BJ (cell line): ENCODE measurements around the gene TNFRSF9. TPM values are rescaled to one million over a fixed set of nuclear protein-coding genes. Genes with fewer than 3 reads are reported as not detected.
"Not testable (repeated sequence)": the region's sequence is repeated elsewhere in the genome, so short reads cannot be mapped to it uniquely, and the experiment has no call there.

Source experiments
- CTCF ChIA-PET: fragments of 350-600 bp; formaldehyde crosslinking; extraction: SDS; loops from one replicate; lab custom pipeline; 2021; ENCODE audit warnings: antibody characterized with exemption, inconsistent platforms; lab: Yijun Ruan, JAX
- POLR2A ChIA-PET: fragments of 300-600 bp; sonication (Branson Sonifier 250); formaldehyde crosslinking; extraction: SDS; loops from one replicate; lab custom pipeline; 2021; ENCODE audit warnings: antibody characterized with exemption; lab: Charles Lee
- DNase-seq: peaks from one replicate; pipeline ENCODE4 v3.0.0-alpha.2; 2011; ENCODE audit warnings: low read depth
- H3K27me3 ChIP-seq: 2 replicates; pipeline ENCODE4 v1.6.0; 2011; ENCODE audit warnings: low read length; ENCODE audit not compliant: control insufficient read depth, insufficient read depth
- H3K36me3 ChIP-seq: 2 replicates; pipeline ENCODE4 v1.5.1; 2011; ENCODE audit warnings: low read length; ENCODE audit not compliant: control insufficient read depth, insufficient read depth
- H3K4me3 ChIP-seq: 2 replicates; pipeline ENCODE4 v1.5.1; 2011; ENCODE audit warnings: low read depth, mild to moderate bottlenecking, control low read depth, low read length
- CTCF ChIP-seq: IDR thresholded peaks from 2 replicates; pipeline ENCODE4 v1.5.1; 2011; ENCODE audit warnings: low read depth, mild to moderate bottlenecking, control low read depth, inconsistent platforms, low read length, moderate library complexity; ENCODE audit not compliant: insufficient read depth
- polyA plus RNA-seq: library from polyadenylated mRNA; depleted of rRNA; stranded (reverse); fragments of >200 nt; gene quantifications from 2 replicates; pipeline ENCODE4 v1.2.3, GENCODE V29; 2011

Gene TNFRSF9
- polyA plus RNA-seq, 1 experiment, result not detected

GRCh38 chr1:7954683-7955082 lies 14.0 kb upstream of the TNFRSF9 start:
- H3K27me3 ChIP-seq, result no peaks in the 10 kb centered on the region
- H3K4me3 ChIP-seq, result peak overlapping the region; percentile 47; the same call in 1 of the 2 replicates
- TF ChIP-seq CTCF, result no peak
- H3K36me3 ChIP-seq, result no peaks in the 10 kb centered on the region
- ChIA-PET CTCF (no interaction called here), POLR2A (no interaction called here)
- DNase-seq, result no peak

- no peak for TF ChIP-seq CTCF
- peak; percentile 22 for DNase-seq
- no peaks in the 10 kb centered on the region for H3K27me3 ChIP-seq
- CTCF ChIA-PET, result no interaction called here
- H3K4me3 ChIP-seq, result peak overlapping the region; percentile 47
- no peaks in the 10 kb centered on the region for H3K36me3 ChIP-seq
- POLR2A ChIA-PET, result no interaction called here
Measured at GRCh38 chr1:7953850-7954609, 13.4 kb upstream of the TNFRSF9 start.

GRCh38 chr1:7952791-7953190 lies 12.2 kb upstream of the TNFRSF9 start:
- CTCF ChIA-PET, DNase-seq: not testable (repeated sequence)

GRCh38 chr1:7948960-7949359 lies 8.3 kb upstream of the TNFRSF9 start:
- ChIA-PET POLR2A (no interaction called here), CTCF (interaction anchor here (1.4 kb wide), 1 partner anchor 26 kb away, joined by 4 read pairs; no protein-coding TSS in a partner anchor)
- no peaks in the 10 kb centered on the region for H3K36me3 ChIP-seq
- no peak for TF ChIP-seq CTCF
- DNase-seq, result peak; percentile 57
- 0 out of 2 replicates have a peak, but pooled peaks cover 1% of the 10 kb centered on the region for H3K27me3 ChIP-seq
- H3K4me3 ChIP-seq, result no peak overlapping the region

More at GRCh38 chr1:7952791-7953190, 12.2 kb upstream of the TNFRSF9 start:
- POLR2A ChIA-PET, H3K27me3 ChIP-seq, H3K36me3 ChIP-seq, H3K4me3 ChIP-seq: not testable (repeated sequence)

- no peak for DNase-seq
- Histone ChIP-seq H3K36me3 (no peaks in the 10 kb centered on the region), H3K4me3 (no peak overlapping the region), H3K27me3 (peaks cover 16% of the 10 kb centered on the region)
- ChIA-PET CTCF (interaction anchor here (1.0 to 1.7 kb wide), 2 partner anchors 10 to 276 kb away, joined by 4 to 6 read pairs; no protein-coding TSS in a partner anchor), POLR2A (no interaction called here)
- no peak for TF ChIP-seq CTCF
Measured at GRCh38 chr1:7943251-7943650, 2.6 kb upstream of the TNFRSF9 start.
